Smooth muscle cell (in vitro differentiated cells): ENCODE data around the gene NR4A2. TPM values are rescaled to one million over a fixed set of nuclear protein-coding genes. Genes with fewer than 3 reads are reported as not detected.

Source experiments
- DNase-seq: peaks from one replicate; lab custom pipeline; 2025; ENCODE audit not compliant: unreplicated experiment; lab: John Stamatoyannopoulos, UW
- H2AFZ ChIP-seq: fragments of 200-600 bp; sonication (generic); 2 replicates; pipeline ENCODE4 v1.6.0; 2016; ENCODE audit warnings: antibody characterized with exemption, low read depth, mild to moderate bottlenecking
- H3F3A ChIP-seq: fragments of 200-600 bp; sonication (generic); 2 replicates; pipeline ENCODE4 v1.6.0; 2017; ENCODE audit warnings: antibody characterized with exemption, low read depth
- H3K27ac ChIP-seq: fragments of 200-600 bp; sonication (generic); 2 replicates; pipeline ENCODE4 v1.5.1; 2016; ENCODE audit warnings: low read depth, mild to moderate bottlenecking
- H3K27me3 ChIP-seq: fragments of 200-600 bp; sonication (generic); 2 replicates; pipeline ENCODE4 v1.6.1; 2016; ENCODE audit warnings: low read depth, mild to moderate bottlenecking
- H3K36me3 ChIP-seq: fragments of 200-600 bp; sonication (generic); 2 replicates; pipeline ENCODE4 v1.5.1; 2016; ENCODE audit warnings: low read depth
- H3K4me1 ChIP-seq: fragments of 200-600 bp; sonication (generic); 2 replicates; pipeline ENCODE4 v1.5.1; 2016; ENCODE audit warnings: low read depth
- H3K4me2 ChIP-seq: fragments of 200-600 bp; sonication (generic); 2 replicates; pipeline ENCODE4 v1.6.0; 2016; ENCODE audit warnings: mild to moderate bottlenecking
- H3K4me3 ChIP-seq: fragments of 200-600 bp; sonication (generic); 2 replicates; pipeline ENCODE4 v1.5.1; 2016; ENCODE audit warnings: mild to moderate bottlenecking
- H3K79me2 ChIP-seq: fragments of 200-600 bp; sonication (generic); 2 replicates; pipeline ENCODE4 v1.6.0; 2016; ENCODE audit warnings: low read depth, mild to moderate bottlenecking
- H3K9ac ChIP-seq: fragments of 200-600 bp; sonication (generic); 2 replicates; pipeline ENCODE4 v1.6.0; 2016; ENCODE audit warnings: low read depth
- H3K9me3 ChIP-seq: fragments of 200-600 bp; sonication (generic); replicated peaks from 2 replicates; pipeline ENCODE4 v1.5.1; 2016; ENCODE audit warnings: low read depth
- H4K20me1 ChIP-seq: fragments of 200-600 bp; sonication (generic); 2 replicates; pipeline ENCODE4 v1.6.0; 2016; ENCODE audit warnings: low read depth
- WGBS: methylation state at CpG from one replicate; pipeline ENCODE4 v1.1.7; 2016; ENCODE audit warnings: low lambda C conversion rate; 5-methylcytosine and 5-hydroxymethylcytosine counted together
- polyA plus RNA-seq: library from polyadenylated mRNA; unstranded; fragments of >200 nt; fragmentation: Nextera tagmentation; extraction: Ambion mirVana; gene quantifications from 2 replicates; pipeline ENCODE4 v1.2.1, GENCODE V29; 2016
- total RNA-seq: library from RNA; depleted of rRNA; stranded (reverse); fragments of >200 nt; gene quantifications from 2 replicates; pipeline ENCODE4 v1.2.3, GENCODE V29; 2014
- TF ChIP-seq, protein P1 (sequence below): fragments of 200-600 bp; sonication (generic); IDR thresholded peaks from 2 replicates; pipeline ENCODE4 v1.5.1; 2017; ENCODE audit warnings: borderline replicate concordance, mild to moderate bottlenecking, antibody characterized with exemption; ENCODE audit not compliant: insufficient read depth, poor library complexity, severe bottlenecking

The NR4A2 gene
- total and polyA plus RNA-seq, 2 experiments from 2014 or later, result 6.7 to 14.5 TPM

DNA sequence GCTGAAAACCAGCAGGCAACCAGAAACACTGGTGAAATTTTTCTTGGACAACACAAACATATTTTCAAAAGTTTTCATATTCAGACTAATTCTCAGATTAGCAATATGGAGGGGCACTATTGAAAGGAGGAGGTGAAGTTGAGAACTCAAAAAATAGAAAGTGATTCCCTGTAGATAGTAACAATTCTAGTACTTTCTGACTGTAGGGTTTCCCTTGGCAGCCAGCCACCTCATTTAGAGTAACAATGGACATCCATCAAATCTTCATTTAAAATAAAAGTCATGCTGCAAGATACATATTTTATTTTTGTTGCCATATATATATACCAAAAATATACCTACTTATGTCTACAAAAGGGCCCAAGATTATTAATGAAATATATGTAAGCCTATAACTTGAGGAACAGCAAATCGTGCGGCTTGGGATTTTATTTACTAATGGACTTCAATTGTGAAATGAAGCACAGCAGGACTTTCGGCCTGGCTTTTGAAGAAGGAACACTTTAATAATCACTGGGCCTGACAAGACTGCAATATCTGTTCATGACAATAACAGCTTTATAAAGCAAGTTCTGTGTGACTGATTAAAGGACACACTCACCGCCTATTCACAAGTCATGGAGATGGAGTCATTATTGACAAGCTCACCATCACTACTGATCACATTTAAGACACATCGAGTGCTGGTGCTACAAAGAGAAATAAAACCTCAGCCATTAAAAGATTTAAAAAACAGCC is 6.8 kb upstream of the NR4A2 start:
- no peaks in the 10 kb centered on the region for H3K79me2 ChIP-seq
- no peak overlapping the region for H3K9ac ChIP-seq
- TF ChIP-seq, protein P1, sequence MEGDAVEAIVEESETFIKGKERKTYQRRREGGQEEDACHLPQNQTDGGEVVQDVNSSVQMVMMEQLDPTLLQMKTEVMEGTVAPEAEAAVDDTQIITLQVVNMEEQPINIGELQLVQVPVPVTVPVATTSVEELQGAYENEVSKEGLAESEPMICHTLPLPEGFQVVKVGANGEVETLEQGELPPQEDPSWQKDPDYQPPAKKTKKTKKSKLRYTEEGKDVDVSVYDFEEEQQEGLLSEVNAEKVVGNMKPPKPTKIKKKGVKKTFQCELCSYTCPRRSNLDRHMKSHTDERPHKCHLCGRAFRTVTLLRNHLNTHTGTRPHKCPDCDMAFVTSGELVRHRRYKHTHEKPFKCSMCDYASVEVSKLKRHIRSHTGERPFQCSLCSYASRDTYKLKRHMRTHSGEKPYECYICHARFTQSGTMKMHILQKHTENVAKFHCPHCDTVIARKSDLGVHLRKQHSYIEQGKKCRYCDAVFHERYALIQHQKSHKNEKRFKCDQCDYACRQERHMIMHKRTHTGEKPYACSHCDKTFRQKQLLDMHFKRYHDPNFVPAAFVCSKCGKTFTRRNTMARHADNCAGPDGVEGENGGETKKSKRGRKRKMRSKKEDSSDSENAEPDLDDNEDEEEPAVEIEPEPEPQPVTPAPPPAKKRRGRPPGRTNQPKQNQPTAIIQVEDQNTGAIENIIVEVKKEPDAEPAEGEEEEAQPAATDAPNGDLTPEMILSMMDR, result no peak
- H3K27me3 ChIP-seq, result no peaks in the 10 kb centered on the region
- H3K4me3 ChIP-seq, result no peak overlapping the region
- H3K4me1 ChIP-seq, result peaks cover 10% of the 10 kb centered on the region
- peaks cover 24% of the 10 kb centered on the region for H3F3A ChIP-seq
- no peak overlapping the region for H2AFZ ChIP-seq
- 90% methylated on average over 5 of the region's 5 CpGs for WGBS
- H3K36me3 ChIP-seq, result no peaks in the 10 kb centered on the region
- H3K4me2 ChIP-seq, result no peak overlapping the region
- DNase-seq, result no peak
- H3K9me3 ChIP-seq, result no peaks in the 10 kb centered on the region
- no peaks in the 10 kb centered on the region for H4K20me1 ChIP-seq
- H3K27ac ChIP-seq, result no peak overlapping the region

DNA sequence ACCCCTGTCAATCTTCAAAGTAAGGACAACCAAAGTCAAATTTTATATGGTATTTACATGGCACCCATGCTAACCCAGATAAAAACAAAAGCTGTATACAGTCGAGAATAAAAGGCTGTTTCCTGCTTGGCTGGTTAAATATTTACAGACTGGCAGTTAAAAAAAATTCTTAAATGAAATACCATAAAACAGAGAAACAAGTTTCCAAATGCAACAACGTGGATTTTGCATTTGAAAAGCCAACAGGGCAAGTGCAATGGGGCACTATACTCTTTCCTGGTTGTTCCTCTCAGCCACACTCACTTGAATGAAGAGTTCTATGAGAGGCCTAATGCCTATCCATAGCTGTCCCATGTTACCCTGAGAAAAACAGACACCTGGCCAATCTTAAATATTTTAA is 6.1 kb upstream of the NR4A2 start:
- H2AFZ ChIP-seq, result no peak overlapping the region
- no peaks in the 10 kb centered on the region for H4K20me1 ChIP-seq
- 55% methylated on average over 2 of the region's 2 CpGs for WGBS
- no peaks in the 10 kb centered on the region for H3K27me3 ChIP-seq
- no peak overlapping the region for H3K27ac ChIP-seq
- no peaks in the 10 kb centered on the region for H3K79me2 ChIP-seq
- H3K4me2 ChIP-seq, result no peak overlapping the region
- H3K4me1 ChIP-seq, result peaks cover 10% of the 10 kb centered on the region
- H3K9me3 ChIP-seq, result no peaks in the 10 kb centered on the region
- no peak overlapping the region for H3K4me3 ChIP-seq
- peaks cover 24% of the 10 kb centered on the region for H3F3A ChIP-seq
- DNase-seq, result no peak
- TF ChIP-seq, protein P1, result no peak
- H3K9ac ChIP-seq, result no peak overlapping the region
- no peaks in the 10 kb centered on the region for H3K36me3 ChIP-seq

DNA sequence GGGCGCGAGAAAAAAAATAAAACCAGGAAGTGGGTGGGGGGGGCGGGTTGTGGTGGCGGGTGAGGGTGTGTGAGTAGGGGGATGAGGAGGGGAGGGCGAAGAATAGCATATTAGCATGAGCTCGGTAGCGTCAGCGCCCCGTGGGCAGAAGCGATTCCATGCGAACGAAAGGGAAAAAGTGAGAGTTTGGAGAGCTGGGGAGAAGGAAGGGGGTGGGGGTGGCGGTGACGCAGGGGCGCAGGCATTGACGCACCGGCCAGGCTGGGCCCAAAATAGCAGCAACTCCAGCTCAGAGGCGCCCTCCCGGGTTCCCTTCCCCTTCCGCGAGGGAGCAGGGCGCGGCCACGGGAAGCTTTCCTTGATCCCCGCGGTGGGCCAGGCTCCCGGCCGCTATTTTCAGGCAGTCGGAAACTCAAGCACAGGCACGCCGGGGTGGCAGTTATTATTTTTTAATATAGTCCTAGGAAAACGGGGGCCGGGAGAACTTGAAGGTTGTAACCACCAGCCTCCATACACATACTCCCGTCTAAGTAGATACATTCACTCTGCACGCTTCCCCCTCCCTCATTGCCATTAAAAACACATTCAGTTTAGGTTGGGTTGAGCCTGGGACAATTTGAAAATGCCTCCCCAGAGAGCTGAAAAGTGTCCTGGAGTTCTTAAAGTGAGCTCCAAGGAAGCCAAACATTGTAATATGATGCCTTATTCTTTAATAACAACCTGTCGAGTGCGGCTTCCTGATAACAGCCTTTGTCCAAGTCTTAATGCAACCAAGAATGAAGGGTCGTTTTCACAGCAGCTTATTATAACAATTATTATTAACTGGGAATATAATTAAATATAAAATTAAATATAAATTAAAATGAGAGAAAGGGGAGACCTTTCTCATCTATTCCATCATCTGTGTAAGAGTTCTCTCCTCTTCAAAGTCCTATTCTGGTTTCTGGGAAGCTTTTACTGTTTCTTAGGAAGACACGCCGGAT is 2.3 kb upstream of the NR4A2 start:
- no peaks in the 10 kb centered on the region for H3K79me2 ChIP-seq
- peak overlapping the region; percentile 93 for H3K27ac ChIP-seq
- no peaks in the 10 kb centered on the region for H3K9me3 ChIP-seq
- DNase-seq, result peak; percentile 74
- H4K20me1 ChIP-seq, result peaks cover 13% of the 10 kb centered on the region
- peaks cover 9% of the 10 kb centered on the region for H3F3A ChIP-seq
- peak overlapping the region; percentile 92 for H3K9ac ChIP-seq
- peaks cover 13% of the 10 kb centered on the region for H3K4me1 ChIP-seq
- H3K4me3 ChIP-seq, result peak overlapping the region; percentile 76
- peaks cover 17% of the 10 kb centered on the region for H3K27me3 ChIP-seq
- WGBS, result 2% methylated on average over 36 of the region's 40 CpGs
- H2AFZ ChIP-seq, result peak overlapping the region; percentile 38
- H3K4me2 ChIP-seq, result peak overlapping the region; percentile 91
- no peaks in the 10 kb centered on the region for H3K36me3 ChIP-seq
- TF ChIP-seq, protein P1, result peak; percentile 2
